Fibroblast of villous mesenchyme (primary cell): ENCODE data around the gene LYPD1. TPM values are rescaled to one million over a fixed set of nuclear protein-coding genes. Genes with fewer than 3 reads are reported as not detected.

Experiments used
- DNase-seq: peaks from one replicate; pipeline ENCODE4 v3.0.0-alpha.2; 2010; ENCODE audit warnings: low read depth
- H3K4me3 ChIP-seq: 2 replicates; pipeline ENCODE4 v1.5.1; 2011; ENCODE audit warnings: low read depth, mild to moderate bottlenecking, low read length
- total RNA-seq: library from RNA; depleted of rRNA; stranded (reverse); fragments of >200 nt; gene quantifications from 2 replicates; pipeline ENCODE4 v1.2.3, GENCODE V29; 2012
- TF ChIP-seq, protein P1 (sequence below): IDR thresholded peaks from 2 replicates; pipeline ENCODE4 v1.5.1; 2012; ENCODE audit warnings: low read depth, mild to moderate bottlenecking, low read length; ENCODE audit not compliant: insufficient read depth

LYPD1 gene
- total RNA-seq, 1 donor, result 16.0 TPM

DNA sequence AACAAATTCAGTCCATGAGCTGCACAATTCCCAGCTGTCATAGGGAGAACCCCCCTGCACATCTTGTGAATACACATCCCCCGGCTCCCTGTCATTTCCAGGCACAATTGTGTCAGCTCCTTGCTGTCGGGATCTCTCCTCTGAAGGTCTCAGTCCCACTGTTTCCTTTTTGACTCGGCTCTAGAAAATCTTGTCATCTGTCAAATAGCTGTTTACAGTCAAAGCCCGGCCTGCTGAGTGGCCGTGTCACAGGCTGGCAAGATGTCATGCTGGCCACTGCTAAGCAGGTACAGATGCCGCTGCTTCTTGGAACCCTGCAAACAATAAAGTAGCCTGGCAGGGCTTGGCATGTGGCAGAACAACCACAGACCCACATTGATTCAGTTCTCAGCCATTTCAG is 61.7 kb downstream of the LYPD1 start:
- DNase-seq, result no peak
- TF ChIP-seq, protein P1, sequence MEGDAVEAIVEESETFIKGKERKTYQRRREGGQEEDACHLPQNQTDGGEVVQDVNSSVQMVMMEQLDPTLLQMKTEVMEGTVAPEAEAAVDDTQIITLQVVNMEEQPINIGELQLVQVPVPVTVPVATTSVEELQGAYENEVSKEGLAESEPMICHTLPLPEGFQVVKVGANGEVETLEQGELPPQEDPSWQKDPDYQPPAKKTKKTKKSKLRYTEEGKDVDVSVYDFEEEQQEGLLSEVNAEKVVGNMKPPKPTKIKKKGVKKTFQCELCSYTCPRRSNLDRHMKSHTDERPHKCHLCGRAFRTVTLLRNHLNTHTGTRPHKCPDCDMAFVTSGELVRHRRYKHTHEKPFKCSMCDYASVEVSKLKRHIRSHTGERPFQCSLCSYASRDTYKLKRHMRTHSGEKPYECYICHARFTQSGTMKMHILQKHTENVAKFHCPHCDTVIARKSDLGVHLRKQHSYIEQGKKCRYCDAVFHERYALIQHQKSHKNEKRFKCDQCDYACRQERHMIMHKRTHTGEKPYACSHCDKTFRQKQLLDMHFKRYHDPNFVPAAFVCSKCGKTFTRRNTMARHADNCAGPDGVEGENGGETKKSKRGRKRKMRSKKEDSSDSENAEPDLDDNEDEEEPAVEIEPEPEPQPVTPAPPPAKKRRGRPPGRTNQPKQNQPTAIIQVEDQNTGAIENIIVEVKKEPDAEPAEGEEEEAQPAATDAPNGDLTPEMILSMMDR, result no peak
- no peak overlapping the region for H3K4me3 ChIP-seq

DNA sequence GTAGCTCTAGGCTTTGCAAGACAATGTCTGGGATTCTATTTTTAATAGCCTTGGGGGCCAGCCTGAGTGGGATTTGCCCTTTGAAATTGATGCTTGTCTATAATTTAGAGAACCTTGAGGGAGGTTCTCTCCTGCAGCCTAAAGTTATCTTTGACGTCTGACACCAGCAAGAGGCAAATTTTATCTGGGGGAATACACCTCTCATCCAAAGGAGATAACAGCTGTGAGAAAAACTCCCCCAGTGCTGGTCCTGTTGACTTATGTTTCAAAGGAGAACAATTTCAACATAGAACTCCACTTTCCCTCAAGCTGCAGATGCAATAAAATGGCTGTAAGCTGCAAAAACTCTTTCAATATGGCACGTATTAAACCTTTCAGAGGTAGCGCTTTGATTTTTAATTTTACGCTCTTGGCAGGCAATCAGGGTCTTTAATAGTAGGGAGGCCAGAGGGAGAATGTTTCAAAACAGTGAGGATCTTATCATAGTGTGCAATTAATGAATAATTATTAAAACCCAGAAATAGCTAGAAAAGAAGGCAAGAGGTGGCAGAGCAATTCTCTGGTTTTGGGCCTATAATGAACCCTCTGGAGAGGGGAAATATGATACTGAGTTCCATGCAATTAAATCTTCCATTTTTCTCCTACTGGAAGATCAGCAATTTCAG is 62.4 kb downstream of the LYPD1 start:
- TF ChIP-seq, protein P1, result no peak
- no peak overlapping the region for H3K4me3 ChIP-seq
- DNase-seq, result no peak

DNA sequence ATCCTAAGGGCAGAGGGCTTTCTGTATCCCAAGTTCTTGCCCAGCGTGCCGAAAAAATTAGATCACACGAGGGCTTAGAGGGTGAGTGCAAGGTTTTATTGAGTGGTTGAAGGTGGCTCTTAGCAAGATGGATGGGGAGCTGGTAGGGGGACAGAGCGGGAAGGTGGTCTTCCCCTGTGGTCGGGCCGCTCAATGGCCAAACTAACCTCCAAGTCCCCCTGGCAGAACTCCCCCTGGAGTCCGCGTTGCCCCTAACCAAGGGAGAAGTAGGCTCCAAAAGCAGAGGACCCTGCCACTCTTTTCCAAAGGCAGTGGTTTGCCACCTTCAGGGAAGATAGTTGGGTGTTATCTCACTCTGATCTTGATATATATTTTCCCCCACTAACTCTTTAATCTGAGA is 63.4 kb downstream of the LYPD1 start:
- DNase-seq, result no peak
- no peak overlapping the region for H3K4me3 ChIP-seq
- TF ChIP-seq, protein P1, result no peak

DNA sequence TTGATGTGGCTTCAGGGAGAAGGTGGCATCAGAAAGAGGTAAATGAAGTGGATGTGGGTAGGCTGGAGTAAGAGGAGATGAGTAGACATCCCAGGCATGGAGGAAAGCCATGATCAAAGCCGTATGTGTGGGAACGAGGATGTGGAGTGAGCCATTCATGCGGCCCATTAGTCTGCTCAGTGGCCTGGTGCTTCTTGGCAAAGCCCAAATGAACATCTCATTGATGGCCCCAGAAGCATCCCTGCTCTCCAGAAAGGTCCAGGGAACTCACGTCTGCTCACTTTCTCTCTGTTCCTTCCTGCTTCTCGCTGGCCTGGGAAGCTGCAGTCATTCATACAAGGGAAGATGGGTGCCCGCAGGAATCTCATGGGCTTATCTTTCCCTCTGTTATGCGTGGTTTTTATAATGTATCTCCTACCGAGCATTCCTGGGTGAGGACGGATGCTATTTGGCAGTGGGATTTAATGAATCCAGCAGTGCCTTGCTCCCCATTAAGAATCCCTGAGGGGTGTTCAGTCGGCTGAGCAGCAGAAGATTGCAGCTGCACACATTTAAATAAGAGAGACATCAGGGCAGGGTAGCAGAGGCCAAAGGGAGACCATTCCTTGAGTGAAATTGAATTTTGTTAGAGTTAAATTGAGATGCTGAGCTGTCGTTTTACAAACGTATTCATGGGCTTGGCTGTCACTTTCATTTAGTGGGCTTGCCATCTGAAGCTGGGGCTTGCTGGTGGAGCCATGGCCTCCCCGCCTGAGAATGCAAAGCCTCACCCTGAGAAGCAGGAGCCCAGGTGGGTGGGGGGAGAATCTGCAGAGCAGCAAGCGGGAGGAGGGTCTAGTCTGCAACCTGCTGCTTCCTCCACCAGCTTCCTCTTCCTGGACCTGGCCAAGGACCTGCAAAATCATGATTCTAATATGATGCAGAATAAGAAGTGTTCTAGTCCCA is 64.5 kb downstream of the LYPD1 start:
- H3K4me3 ChIP-seq, result no peak overlapping the region
- TF ChIP-seq, protein P1, result no peak
- no peak for DNase-seq

DNA sequence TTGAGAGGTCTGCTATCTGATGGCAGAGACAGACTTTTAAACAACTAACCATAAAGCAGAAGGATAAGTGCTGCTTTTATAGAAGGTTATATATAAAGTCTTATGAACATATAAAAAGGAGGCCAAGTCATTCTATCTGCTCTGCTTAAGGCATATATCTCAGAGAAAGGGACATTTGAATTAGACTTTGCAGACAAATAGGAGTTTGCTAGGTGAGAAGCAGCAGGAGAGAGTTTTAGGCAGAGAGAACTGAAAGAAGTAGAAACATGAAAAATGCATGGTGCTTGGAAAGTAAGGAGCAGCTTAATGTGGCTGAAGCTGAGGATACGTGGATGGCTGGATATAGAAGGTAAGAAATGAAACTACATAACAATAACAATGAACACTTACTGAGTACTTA is 65.4 kb downstream of the LYPD1 start:
- no peak for DNase-seq
- TF ChIP-seq, protein P1, result no peak
- no peak overlapping the region for H3K4me3 ChIP-seq

DNA sequence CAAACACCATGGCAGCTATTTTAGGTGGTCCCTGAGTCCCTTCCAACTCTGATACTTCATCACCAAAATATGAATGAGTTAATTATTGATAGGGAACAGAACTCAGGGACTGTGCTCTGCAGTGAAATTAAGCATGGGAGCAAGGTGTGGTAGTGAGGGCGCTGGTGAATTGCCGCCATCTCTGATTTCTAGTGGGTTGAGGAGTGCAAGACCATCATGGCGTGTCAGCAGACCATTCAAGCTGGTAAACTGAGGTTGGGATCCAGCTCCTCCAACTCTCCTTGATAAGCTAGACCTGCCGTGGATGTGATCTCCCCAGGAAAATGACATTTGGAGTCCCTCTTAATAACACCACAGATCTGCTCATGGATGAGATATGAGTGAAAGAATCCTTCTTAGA is 70.4 kb downstream of the LYPD1 start:
- no peak for DNase-seq
- TF ChIP-seq, protein P1, result no peak
- H3K4me3 ChIP-seq, result no peak overlapping the region
